ENCODE data around the gene EIF3I. TPM values are rescaled to one million over a fixed set of nuclear protein-coding genes. Genes with fewer than 3 reads are reported as not detected.

The EIF3I gene
- total and polyA plus RNA-seq, 10 of the 15 experiments (the other 5 are each of a cell fraction or from before 2014, with no cell fraction given): 208 to 606 (median 352) TPM

- RAD21 ChIA-PET (ENCODE audit: unreplicated experiment): interaction anchor here (0.6 to 4.2 kb wide), 14 partner anchors 10 to 193 kb away, joined by 3 to 22 read pairs (median 3); partner anchors contain the start of genes BSDC1, KPNA6, TMEM39B and TXLNA
- CTCF ChIA-PET: interaction anchor here (0.8 to 3.7 kb wide), 13 partner anchors 9 to 197 kb away, joined by 3 to 27 read pairs (median 4); partner anchors contain the start of genes KPNA6, MARCKSL1, TMEM39B and TXLNA
- under 1% methylated on average over 26 of the region's 26 CpGs for WGBS (ENCODE audit: insufficient coverage, insufficient replicate concordance, low lambda C conversion rate, missing lambda C conversion rate)
- Histone ChIP-seq H3K4me3 (peak overlapping the region; percentile 90), H3K36me3 (ENCODE audit: control insufficient read depth in 2 of 2, insufficient read depth in 2 of 2, low read length in 1 of 2) (peaks cover 8 to 11% of the 10 kb centered on the region in 2 experiments), H3K27ac (ENCODE audit: control insufficient read depth, insufficient read depth) (peak overlapping the region; percentile 89), H3K4me2 (ENCODE audit: control insufficient read depth, insufficient read depth) (peak overlapping the region; percentile 88), H3K79me2 (ENCODE audit: control insufficient read depth, insufficient read depth, low read length) (peaks cover 23% of the 10 kb centered on the region), H2AFZ (ENCODE audit: control insufficient read depth, low read depth, low read length) (peak overlapping the region; percentile 71), H3K27me3 (replicated peaks in 1 of 2; ENCODE audit: control insufficient read depth in 2 of 2, insufficient read depth in 2 of 2, low read length in 1 of 2) (no peaks in the 10 kb centered on the region), H3K4me1 (ENCODE audit: control insufficient read depth, insufficient read depth, low read length) (peaks cover 17% of the 10 kb centered on the region), H3K9ac (ENCODE audit: control insufficient read depth, insufficient read depth, low read length) (peak overlapping the region; percentile 82), H3K9me3 (replicated peaks; ENCODE audit: control insufficient read depth, insufficient read depth, low read length) (no peaks in the 10 kb centered on the region), H4K20me1 (ENCODE audit: control insufficient read depth, insufficient read depth) (no peaks in the 10 kb centered on the region)
- no TSS peak for BruUV-seq (replicated peaks)
- ATAC-seq (peak; percentile 72), FAIRE-seq (peak; percentile 80), DNase-seq (ENCODE audit: low read depth, low spot score) (peak; percentile 50)
- SMC1A ChIA-PET (ENCODE audit: uncharacterized antibody, unreplicated experiment): interaction anchor here (0.6 to 2.4 kb wide), 14 partner anchors 9 to 128 kb away, joined by 3 to 26 read pairs (median 4); partner anchors contain the start of genes TMEM39B and TXLNA
- intact Hi-C loops (cut with micrococcal nuclease; ENCODE audit: unreplicated experiment): loop anchor here (2.0 to 5.0 kb wide), 3 partner anchors 20 to 211 kb away; no protein-coding TSS in a partner anchor
- in situ Hi-C loops (cut with MboI): no loop called here
- POLR2A ChIA-PET: interaction anchor here (0.5 to 2.8 kb wide), 17 partner anchors 10 to 278 kb away, joined by 3 to 25 read pairs (median 5); partner anchors contain the start of genes HDAC1, KPNA6, MARCKSL1 and PTP4A2
- no peak for TF ChIP-seq CBFB (IDR thresholded peaks at IDR 0.05; ENCODE audit: low read depth)
- TF ChIP-seq PAX8 (IDR thresholded peaks at IDR 0.05): no peak
- no peak for TF ChIP-seq MTA2 (IDR thresholded peaks at IDR 0.05; ENCODE audit: low read depth)
- no peak for TF ChIP-seq TAF1 (IDR thresholded peaks at IDR 0.05; ENCODE audit: borderline replicate concordance, low read depth, low read length)
- TF ChIP-seq HDGF (IDR thresholded peaks at IDR 0.05): 0 out of 2 replicates have a peak, but pooled peaks have one; percentile 36
- TF ChIP-seq USF1 (IDR thresholded peaks at IDR 0.05; ENCODE audit: borderline replicate concordance, extremely low read length, insufficient read depth, low read depth, low read length): no peak
- no peak for TF ChIP-seq HDAC2 (IDR thresholded peaks at IDR 0.05)
- TF ChIP-seq FOXM1 (IDR thresholded peaks at IDR 0.05; ENCODE audit: low read depth, low read length): 0 out of 2 replicates have a peak, but pooled peaks have one; percentile 59
- no peak; the same call in 1 of the 2 replicates for TF ChIP-seq LARP7 (IDR thresholded peaks at IDR 0.05)
- TF ChIP-seq MEF2B (IDR thresholded peaks at IDR 0.05; ENCODE audit: partially characterized antibody, poor library complexity, severe bottlenecking): peak; percentile 20
- no peak for TF ChIP-seq CEBPZ (IDR thresholded peaks at IDR 0.05; ENCODE audit: low read depth, low read length)
- TF ChIP-seq TBL1XR1 (IDR thresholded peaks at IDR 0.05; ENCODE audit: low read depth, low read length): peak; percentile 58
- TF ChIP-seq RFX5 (IDR thresholded peaks at IDR 0.05; ENCODE audit: low read depth, low read length): no peak
- TF ChIP-seq NFYB (IDR thresholded peaks at IDR 0.05; ENCODE audit: insufficient read depth, low read depth, low read length): no peak
- peak; percentile 67 for TF ChIP-seq POLR2A (IDR thresholded peaks at IDR 0.05; ENCODE audit: low read depth, low read length)
- TF ChIP-seq RB1 (IDR thresholded peaks at IDR 0.05; ENCODE audit: borderline replicate concordance): no peak
- no peak for TF ChIP-seq SMARCA5 (IDR thresholded peaks at IDR 0.05)
- TF ChIP-seq RELB (IDR thresholded peaks at IDR 0.05; ENCODE audit: low read depth): peak; percentile 79
Measured at GRCh38 chr1:32201011-32201855, 21.0 kb upstream of the EIF3I start.

Measured in GM12878 (cell line).